Measurements from ENCODE around the gene ZKSCAN7. TPM values are rescaled to one million over a fixed set of nuclear protein-coding genes. Genes with fewer than 3 reads are reported as not detected.

The ZKSCAN7 gene
- total and polyA plus RNA-seq, 2 of the 13 experiments (the other 11 are each of a cell fraction or from before 2014, with no cell fraction given), result 2.3 to 3.8 TPM

DNA sequence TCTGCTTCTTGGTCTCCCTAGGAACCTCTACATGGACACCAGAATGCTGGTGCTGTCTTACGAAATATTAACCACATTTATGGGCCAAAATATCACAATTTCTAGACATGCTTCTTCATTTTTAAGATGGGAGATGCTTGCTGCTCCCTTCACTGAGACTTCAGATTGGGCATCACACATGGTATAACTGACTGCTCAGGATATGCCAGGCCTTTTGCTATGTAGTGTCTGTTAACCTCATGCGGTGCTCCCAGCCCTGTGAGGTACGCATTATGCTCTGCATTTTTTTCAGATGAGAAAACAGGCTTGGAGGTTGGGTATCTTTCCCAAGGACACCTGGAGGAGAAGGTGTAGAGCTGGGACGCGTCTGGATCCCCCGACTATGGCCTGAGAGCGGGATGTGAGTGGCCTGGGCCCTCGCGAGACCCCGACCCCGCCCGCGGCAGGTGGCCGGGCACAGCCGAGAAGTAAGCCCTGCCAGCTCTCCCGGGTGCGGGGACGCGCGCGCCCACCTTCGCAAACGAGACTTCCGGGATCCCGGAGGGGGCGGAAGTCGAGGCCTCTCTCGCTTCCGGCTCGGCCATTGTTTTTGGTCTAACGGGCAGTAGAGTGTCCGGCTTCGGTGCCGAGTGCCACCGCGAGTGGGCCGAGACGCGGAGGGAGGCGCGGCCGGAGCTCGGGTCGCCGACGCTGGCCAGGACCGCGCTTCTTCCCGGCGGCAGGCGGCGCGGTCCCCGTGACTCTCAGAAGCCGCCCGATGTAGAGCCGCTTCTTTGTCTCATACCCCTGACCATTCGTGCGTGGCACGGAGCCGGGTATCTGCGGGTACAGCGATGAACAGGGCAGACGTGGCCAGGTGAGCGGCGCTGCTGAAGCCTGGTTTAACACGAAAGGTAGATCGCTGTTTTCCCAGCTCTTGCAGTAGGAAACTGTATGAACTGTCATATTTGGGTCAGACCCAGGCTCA lies at the start of gene ZKSCAN7 (continued):
- TF ChIP-seq ZNF207 (IDR thresholded peaks at IDR 0.05; ENCODE audit: borderline replicate concordance) (no peak), HINFP (CRISPR knock-in tag; IDR thresholded peaks at IDR 0.05; ENCODE audit: low read depth) (no peak), XBP1 (CRISPR knock-in tag; IDR thresholded peaks at IDR 0.05) (no peak), ZNF781 (CRISPR knock-in tag; IDR thresholded peaks at IDR 0.05; ENCODE audit: borderline replicate concordance, not compliant biosample characterization) (no peak), ZSCAN29 (CRISPR knock-in tag; conservative IDR thresholded peaks at IDR 0.05) (no peak), NR2F1 (CRISPR knock-in tag; IDR thresholded peaks at IDR 0.05) (no peak), SNRNP70 (IDR thresholded peaks at IDR 0.05; ENCODE audit: low read depth, low read length) (no peak), DPF2 (CRISPR knock-in tag; IDR thresholded peaks at IDR 0.05; ENCODE audit: borderline replicate concordance, low read depth) (no peak), ZBTB4 (CRISPR knock-in tag; IDR thresholded peaks at IDR 0.05; ENCODE audit: borderline replicate concordance) (no peak), STAG1 (CRISPR knock-in tag; IDR thresholded peaks at IDR 0.05) (no peak), ZNF136 (CRISPR knock-in tag; IDR thresholded peaks at IDR 0.05; ENCODE audit: low read depth) (no peak), FOXO1 (CRISPR knock-in tag; IDR thresholded peaks at IDR 0.05) (no peak), SMAD9 (CRISPR knock-in tag; IDR thresholded peaks at IDR 0.05) (no peak), U2AF1 (optimal IDR thresholded peaks at IDR 0.05; ENCODE audit: low read depth, low read length) (no peak), UBTF (CRISPR knock-in tag; IDR thresholded peaks at IDR 0.05) (peak; percentile 54; the same call in 1 of the 2 replicates), FOXJ3 (CRISPR knock-in tag; IDR thresholded peaks at IDR 0.05; ENCODE audit: borderline replicate concordance) (no peak), MXD1 (CRISPR knock-in tag; IDR thresholded peaks at IDR 0.05) (peak; percentile 57; the same call in 1 of the 2 replicates), ZBTB1 (CRISPR knock-in tag; IDR thresholded peaks at IDR 0.05; ENCODE audit: borderline replicate concordance) (no peak)
- TF ChIP-seq, protein P1, sequence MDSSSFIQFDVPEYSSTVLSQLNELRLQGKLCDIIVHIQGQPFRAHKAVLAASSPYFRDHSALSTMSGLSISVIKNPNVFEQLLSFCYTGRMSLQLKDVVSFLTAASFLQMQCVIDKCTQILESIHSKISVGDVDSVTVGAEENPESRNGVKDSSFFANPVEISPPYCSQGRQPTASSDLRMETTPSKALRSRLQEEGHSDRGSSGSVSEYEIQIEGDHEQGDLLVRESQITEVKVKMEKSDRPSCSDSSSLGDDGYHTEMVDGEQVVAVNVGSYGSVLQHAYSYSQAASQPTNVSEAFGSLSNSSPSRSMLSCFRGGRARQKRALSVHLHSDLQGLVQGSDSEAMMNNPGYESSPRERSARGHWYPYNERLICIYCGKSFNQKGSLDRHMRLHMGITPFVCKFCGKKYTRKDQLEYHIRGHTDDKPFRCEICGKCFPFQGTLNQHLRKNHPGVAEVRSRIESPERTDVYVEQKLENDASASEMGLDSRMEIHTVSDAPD (CRISPR knock-in tag; IDR thresholded peaks at IDR 0.05), result no peak
